Hematopoietic multipotent progenitor cell treated with erythropoietin and hydrocortisone succinate and interleukin-3 and kit ligand, for 8 days (in vitro differentiated cells): Measurements from ENCODE around the gene PLA2R1.
"Not testable (repeated sequence)": the region's sequence is repeated elsewhere in the genome, so short reads cannot be mapped to it uniquely, and the experiment has no call there.

ENCODE experiments used
- DNase-seq: peaks from one replicate; pipeline ENCODE4 v3.0.0-alpha.2; 2015

Gene PLA2R1

GRCh38 chr2:159976527-159977160, 85.8 kb downstream of the PLA2R1 start:
- DNase-seq = no peak

- DNase-seq = no peak
Observed at GRCh38 chr2:159973325-159973724, 89.1 kb downstream of the PLA2R1 start.

- no peak for DNase-seq
Observed at GRCh38 chr2:159971365-159972152, 90.9 kb downstream of the PLA2R1 start.

GRCh38 chr2:159970548-159970947, 91.9 kb downstream of the PLA2R1 start:
- DNase-seq = not testable (repeated sequence)

- peak; percentile 41 for DNase-seq
Observed at GRCh38 chr2:159968279-159968900, 94.0 kb downstream of the PLA2R1 start.

GRCh38 chr2:159963700-159964099, 98.7 kb downstream of the PLA2R1 start:
- DNase-seq = no peak

GRCh38 chr2:159962513-159962912, 99.9 kb downstream of the PLA2R1 start:
- DNase-seq = not testable (repeated sequence)

GRCh38 chr2:159961451-159961850, 101.0 kb downstream of the PLA2R1 start:
- no peak for DNase-seq

GRCh38 chr2:159961037-159961436, 101.4 kb downstream of the PLA2R1 start:
- no peak for DNase-seq

- no peak for DNase-seq
Observed at GRCh38 chr2:159960414-159960813, 102.0 kb downstream of the PLA2R1 start.

GRCh38 chr2:159959136-159959535, 103.3 kb downstream of the PLA2R1 start:
- DNase-seq = no peak

- DNase-seq = no peak
Observed at GRCh38 chr2:159953136-159953823, 109.1 kb downstream of the PLA2R1 start.

GRCh38 chr2:159946326-159946999, 116.0 kb downstream of the PLA2R1 start:
- no peak for DNase-seq

- DNase-seq = peak; percentile 19
Observed at GRCh38 chr2:159944874-159945273, 117.5 kb downstream of the PLA2R1 start.

- no peak for DNase-seq
Observed at GRCh38 chr2:159942146-159942545, 120.3 kb downstream of the PLA2R1 start.

- no peak for DNase-seq
Observed at GRCh38 chr2:159941729-159942128, 120.7 kb downstream of the PLA2R1 start.

GRCh38 chr2:159939946-159940345, 122.5 kb downstream of the PLA2R1 start:
- peak; percentile 36 for DNase-seq

- DNase-seq = no peak
Observed at GRCh38 chr2:159938395-159938794, 124.0 kb downstream of the PLA2R1 start.

GRCh38 chr2:159936471-159936870, 125.9 kb downstream of the PLA2R1 start:
- peak; percentile 10 for DNase-seq

GRCh38 chr2:159933727-159934049, 128.7 kb downstream of the PLA2R1 start:
- no peak for DNase-seq

- DNase-seq = no peak
Observed at GRCh38 chr2:159933040-159933726, 129.2 kb downstream of the PLA2R1 start.

- DNase-seq = no peak
Observed at GRCh38 chr2:159926695-159927094, 135.7 kb downstream of the PLA2R1 start.
